NCI-H1105 treated with DMSO at 0.1 percent for 48 hours (cell line): Measurements from ENCODE around the gene RBCK1.
"Not testable (repeated sequence)": the region's sequence is repeated elsewhere in the genome, so short reads cannot be mapped to it uniquely, and the experiment has no call there.

Source experiments
- DNase-seq: peaks from one replicate; lab custom pipeline; 2025; lab: John Stamatoyannopoulos, UW

RBCK1 gene

GRCh38 chr20:407953-408842 lies at the start of gene RBCK1:
Gene RBCK1, plus strand, starts transcription at chr20:408299. Its CDS starts 459 bp downstream, at chr20:408758.
- peak; percentile 66 for DNase-seq

GRCh38 chr20:358891-359555 lies 49.1 kb upstream of the RBCK1 start:
- DNase-seq = no peak

- no peak for DNase-seq
Observed at GRCh38 chr20:361561-361960, 46.5 kb upstream of the RBCK1 start.

- peak; percentile 73 for DNase-seq
Observed at GRCh38 chr20:362271-363254, 45.5 kb upstream of the RBCK1 start.

- DNase-seq = no peak
Observed at GRCh38 chr20:363319-364078, 44.6 kb upstream of the RBCK1 start.

GRCh38 chr20:364905-365794 lies 42.9 kb upstream of the RBCK1 start:
- DNase-seq = no peak

- DNase-seq = no peak
Observed at GRCh38 chr20:366041-366718, 41.9 kb upstream of the RBCK1 start.

GRCh38 chr20:366719-367485 lies 41.2 kb upstream of the RBCK1 start:
- DNase-seq = no peak

- DNase-seq = no peak
Observed at GRCh38 chr20:367486-367887, 40.6 kb upstream of the RBCK1 start.

- no peak for DNase-seq
Observed at GRCh38 chr20:368915-369314, 39.2 kb upstream of the RBCK1 start.

- DNase-seq = no peak
Observed at GRCh38 chr20:370151-370600, 37.9 kb upstream of the RBCK1 start.

GRCh38 chr20:370977-371754 lies 36.9 kb upstream of the RBCK1 start:
- no peak for DNase-seq

- DNase-seq = no peak
Observed at GRCh38 chr20:371755-372542, 36.1 kb upstream of the RBCK1 start.

- DNase-seq = not testable (repeated sequence)
Observed at GRCh38 chr20:372543-373082, 35.5 kb upstream of the RBCK1 start.

- no peak for DNase-seq
Observed at GRCh38 chr20:373171-373890, 34.8 kb upstream of the RBCK1 start.

GRCh38 chr20:375265-375889 lies 32.7 kb upstream of the RBCK1 start:
- DNase-seq = no peak
